CD8-positive, alpha-beta memory T cell (primary cell): ENCODE results near the gene DYNC1I2. TPM values are rescaled to one million over a fixed set of nuclear protein-coding genes. Genes with fewer than 3 reads are reported as not detected.
A peak's percentile ranks its signal among the peaks of the same experiment; 100 is the strongest.
"Not testable (repeated sequence)": the region's sequence is repeated elsewhere in the genome, so short reads cannot be mapped to it uniquely, and the experiment has no call there.

Experiments used
- CTCF ChIA-PET: fragments of 350-600 bp; sonication (Branson Sonifier 250); formaldehyde crosslinking; loops from one replicate; lab custom pipeline; 2021; ENCODE audit warnings: antibody characterized with exemption; lab: Charles Lee
- POLR2A ChIA-PET: fragments of 350-600 bp; sonication (Branson Sonifier 250); formaldehyde crosslinking; loops from one replicate; lab custom pipeline; 2021; ENCODE audit warnings: antibody characterized with exemption; lab: Charles Lee
- DNase-seq, 5 donors: peaks; one replicate each; pipeline versions ENCODE4 v3.0.0 to v3.0.0-alpha.2; 2020 to 2022; ENCODE audit warnings: mixed read lengths in 1 of 5
- H3K27ac ChIP-seq: one replicate; pipeline ENCODE4 v1.7.0; 2013; ENCODE audit warnings: low read depth, mild to moderate bottlenecking, low read length, moderate library complexity
- H3K27me3 ChIP-seq: 2 replicates; pipeline ENCODE4 v1.7.0; 2013; ENCODE audit warnings: low read length, mild to moderate bottlenecking; ENCODE audit not compliant: insufficient read depth, poor library complexity, severe bottlenecking
- H3K36me3 ChIP-seq: 2 replicates; pipeline ENCODE4 v1.7.0; 2013; ENCODE audit warnings: mild to moderate bottlenecking, low read length, moderate library complexity; ENCODE audit not compliant: insufficient read depth
- H3K4me1 ChIP-seq: 2 replicates; pipeline ENCODE4 v1.7.0; 2013; ENCODE audit warnings: mild to moderate bottlenecking, low read length, moderate library complexity; ENCODE audit not compliant: insufficient read depth
- H3K4me3 ChIP-seq: 2 replicates; pipeline ENCODE4 v1.7.0; 2013; ENCODE audit warnings: mild to moderate bottlenecking, low read length
- H3K9me3 ChIP-seq: 2 replicates; pipeline ENCODE4 v1.7.0; 2013; ENCODE audit warnings: mild to moderate bottlenecking, low read length
- H3K27ac Mint-ChIP-seq, 8 donors: one replicate each; pipeline ENCODE4 v1.8.0; 2020 to 2021; ENCODE audit warnings: mixed read lengths in 8 of 8, mild to moderate bottlenecking in 6 of 8, inconsistent platforms in 3 of 8, moderate library complexity in 3 of 8
- H3K27me3 Mint-ChIP-seq, 2 donors: one replicate each; pipeline ENCODE4 v1.8.0; 2020 to 2021; ENCODE audit warnings: mixed read lengths in 2 of 2, mild to moderate bottlenecking in 1 of 2, moderate library complexity in 1 of 2
- H3K36me3 Mint-ChIP-seq, 3 donors: one replicate each; pipeline ENCODE4 v1.8.0; 2020 to 2021; ENCODE audit warnings: mixed read lengths in 3 of 3, inconsistent platforms in 1 of 3, mild to moderate bottlenecking in 1 of 3
- H3K4me1 Mint-ChIP-seq, 3 donors: one replicate each; pipeline ENCODE4 v1.8.0; 2020 to 2021; ENCODE audit warnings: mixed read lengths in 3 of 3, inconsistent platforms in 1 of 3, mild to moderate bottlenecking in 1 of 3
- H3K4me3 Mint-ChIP-seq, 7 donors: one replicate each; pipeline ENCODE4 v1.8.0; 2020 to 2021; ENCODE audit warnings: mixed read lengths in 7 of 7, mild to moderate bottlenecking in 6 of 7, moderate library complexity in 4 of 7, inconsistent platforms in 2 of 7
- H3K9me3 Mint-ChIP-seq, 5 donors: one replicate each; pipeline ENCODE4 v1.8.0; 2020 to 2022; ENCODE audit warnings: mixed read lengths in 5 of 5, mild to moderate bottlenecking in 3 of 5, moderate library complexity in 2 of 5, inconsistent platforms in 1 of 5
- polyA plus RNA-seq: library from polyadenylated mRNA; unstranded; fragments of 300-500 nt; fragmentation: Illumina TruSeq; gene quantifications from one replicate; pipeline ENCODE4 v1.2.3, GENCODE V29; 2021
- total RNA-seq, 2 experiments: library from RNA; stranded (reverse); gene quantifications; one replicate each; pipeline ENCODE4 v1.2.3, GENCODE V29; 2021

DYNC1I2 gene
- total and polyA plus RNA-seq, 3 experiments from 2014 or later = 27.6 to 50.4 (median 48.3) TPM

DNA sequence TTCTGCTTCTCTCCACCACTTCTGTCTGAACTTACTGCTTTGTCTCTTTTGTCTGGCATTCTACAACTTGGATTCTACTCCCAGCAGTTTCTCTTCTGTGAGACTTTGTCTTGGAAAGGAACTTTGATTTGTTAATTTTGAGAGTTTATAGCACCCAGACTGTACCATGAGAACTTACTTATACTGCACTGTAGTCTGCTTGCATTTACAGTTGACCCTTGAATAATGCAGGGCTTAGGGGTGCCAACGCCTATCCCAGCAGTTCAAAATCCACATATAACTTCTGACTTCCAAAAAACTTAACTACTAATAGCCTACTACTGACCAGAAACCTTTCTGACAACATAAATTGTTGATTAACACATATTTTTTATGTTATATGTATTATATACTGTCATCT lies 55.5 kb downstream of the DYNC1I2 start:
- ChIA-PET POLR2A (no interaction called here), CTCF (no interaction called here)
- H3K27ac ChIP-seq = no peak overlapping the region
- H3K36me3 ChIP-seq = peaks cover 13% of the 10 kb centered on the region
- DNase-seq = no peak
- Mint-ChIP-seq H3K4me3 (no peak overlapping the region), H3K27me3 (no peaks in the 10 kb centered on the region), H3K36me3 (peaks cover 30 to 76% (median 30%) of the 10 kb centered on the region in 3 donors), H3K4me1 (peaks cover 2 to 9% (median 8%) of the 10 kb centered on the region in 3 donors), H3K9me3 (no peaks in the 10 kb centered on the region), H3K27ac (no peak overlapping the region)
- H3K9me3 ChIP-seq = no peaks in the 10 kb centered on the region
- no peak overlapping the region for H3K4me3 ChIP-seq
- no peaks in the 10 kb centered on the region for H3K4me1 ChIP-seq
- H3K27me3 ChIP-seq = no peaks in the 10 kb centered on the region

DNA sequence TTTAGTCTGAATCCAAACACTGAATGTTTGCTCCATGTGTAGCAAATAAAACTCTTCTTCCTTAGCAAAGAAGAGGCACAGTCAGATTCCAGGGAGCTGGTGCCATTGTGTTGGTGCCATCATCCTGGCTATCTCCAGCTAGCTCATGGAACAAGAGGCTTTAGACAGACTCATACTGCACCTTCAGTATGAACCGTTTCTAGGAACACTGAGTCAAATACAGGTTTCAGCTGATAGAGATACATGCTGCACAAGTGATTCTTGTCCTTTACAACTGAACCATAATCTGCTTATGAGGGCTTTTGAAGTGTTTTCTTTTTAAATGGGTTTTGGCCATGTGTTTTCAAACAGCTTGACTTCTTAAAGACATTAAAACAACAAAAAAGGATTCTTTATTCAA lies 57.9 kb downstream of the DYNC1I2 start:
- Histone ChIP-seq H3K36me3 (peaks cover 15% of the 10 kb centered on the region), H3K4me3 (no peak overlapping the region), H3K27ac (no peak overlapping the region), H3K9me3 (no peaks in the 10 kb centered on the region), H3K27me3 (no peaks in the 10 kb centered on the region), H3K4me1 (no peaks in the 10 kb centered on the region)
- POLR2A ChIA-PET = no interaction called here
- no peak overlapping the region for H3K27ac Mint-ChIP-seq
- H3K4me1 Mint-ChIP-seq = peaks cover 0 to 9% (median 8%) of the 10 kb centered on the region in 3 donors
- no peak for DNase-seq
- H3K9me3 Mint-ChIP-seq = no peaks in the 10 kb centered on the region
- no peaks in the 10 kb centered on the region for H3K27me3 Mint-ChIP-seq
- CTCF ChIA-PET = no interaction called here
- no peak overlapping the region for H3K4me3 Mint-ChIP-seq
- peaks cover 34 to 82% (median 34%) of the 10 kb centered on the region in 3 donors for H3K36me3 Mint-ChIP-seq

DNA sequence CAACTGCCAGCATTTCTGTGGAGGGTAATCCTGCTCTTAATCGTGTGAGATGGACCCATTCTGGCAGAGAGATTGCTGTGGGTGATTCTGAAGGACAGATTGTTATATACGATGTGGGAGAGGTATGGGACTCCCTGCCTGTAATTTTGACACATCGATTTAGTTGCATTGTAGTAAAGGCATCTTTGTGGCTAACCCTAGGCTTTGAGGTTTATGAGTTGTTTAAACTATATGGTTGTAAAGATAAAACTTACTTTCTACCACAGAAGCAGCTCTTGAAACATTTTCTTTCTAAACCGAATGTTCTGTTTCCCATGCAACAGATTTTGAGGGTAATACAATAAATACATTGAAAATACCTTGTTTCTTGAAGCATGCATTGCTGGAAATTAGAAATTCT lies 58.5 kb downstream of the DYNC1I2 start:
- Histone ChIP-seq H3K4me3 (no peak overlapping the region), H3K4me1 (no peaks in the 10 kb centered on the region), H3K27ac (no peak overlapping the region), H3K9me3 (no peaks in the 10 kb centered on the region), H3K27me3 (no peaks in the 10 kb centered on the region), H3K36me3 (peaks cover 15% of the 10 kb centered on the region)
- ChIA-PET CTCF (no interaction called here), POLR2A (no interaction called here)
- Mint-ChIP-seq H3K9me3 (no peaks in the 10 kb centered on the region), H3K36me3 (peaks cover 31 to 82% (median 36%) of the 10 kb centered on the region in 3 donors), H3K4me1 (peaks cover 0 to 6% (median 5%) of the 10 kb centered on the region in 3 donors), H3K4me3 (no peak overlapping the region), H3K27me3 (no peaks in the 10 kb centered on the region), H3K27ac (peak overlapping the region in 1 of 8 donors; percentile 79)
- no peak for DNase-seq

DNA sequence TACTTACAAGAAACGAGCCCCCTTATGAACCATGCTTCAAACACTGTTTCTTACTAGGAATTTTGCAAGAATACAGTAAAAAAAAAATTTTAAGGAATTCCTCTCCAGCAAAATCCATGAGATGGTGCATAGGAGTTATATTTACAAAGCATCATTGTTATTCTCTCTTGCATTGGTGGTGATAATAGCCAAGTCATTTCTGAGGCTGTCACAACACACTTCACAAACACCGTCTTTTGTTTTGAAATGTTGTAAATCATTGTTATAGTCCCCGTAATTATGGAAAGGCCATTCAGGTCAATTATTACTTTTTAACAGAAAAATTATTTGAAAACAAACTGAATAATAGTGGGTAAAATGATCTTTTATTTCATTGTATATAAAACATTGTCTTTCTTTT lies 60.1 kb downstream of the DYNC1I2 start:
- Mint-ChIP-seq H3K4me1 (peaks cover 0 to 2% (median 0%) of the 10 kb centered on the region in 3 donors), H3K9me3 (no peaks in the 10 kb centered on the region), H3K4me3 (no peak overlapping the region), H3K27ac (no peak overlapping the region), H3K27me3 (no peaks in the 10 kb centered on the region), H3K36me3 (peaks cover 29 to 87% (median 40%) of the 10 kb centered on the region in 3 donors)
- ChIA-PET POLR2A (no interaction called here), CTCF (no interaction called here)
- H3K9me3 ChIP-seq = no peaks in the 10 kb centered on the region
- H3K27me3 ChIP-seq = no peaks in the 10 kb centered on the region
- no peak overlapping the region for H3K4me3 ChIP-seq
- no peaks in the 10 kb centered on the region for H3K4me1 ChIP-seq
- H3K36me3 ChIP-seq = peaks cover 15% of the 10 kb centered on the region
- no peak for DNase-seq
- H3K27ac ChIP-seq = no peak overlapping the region

DNA sequence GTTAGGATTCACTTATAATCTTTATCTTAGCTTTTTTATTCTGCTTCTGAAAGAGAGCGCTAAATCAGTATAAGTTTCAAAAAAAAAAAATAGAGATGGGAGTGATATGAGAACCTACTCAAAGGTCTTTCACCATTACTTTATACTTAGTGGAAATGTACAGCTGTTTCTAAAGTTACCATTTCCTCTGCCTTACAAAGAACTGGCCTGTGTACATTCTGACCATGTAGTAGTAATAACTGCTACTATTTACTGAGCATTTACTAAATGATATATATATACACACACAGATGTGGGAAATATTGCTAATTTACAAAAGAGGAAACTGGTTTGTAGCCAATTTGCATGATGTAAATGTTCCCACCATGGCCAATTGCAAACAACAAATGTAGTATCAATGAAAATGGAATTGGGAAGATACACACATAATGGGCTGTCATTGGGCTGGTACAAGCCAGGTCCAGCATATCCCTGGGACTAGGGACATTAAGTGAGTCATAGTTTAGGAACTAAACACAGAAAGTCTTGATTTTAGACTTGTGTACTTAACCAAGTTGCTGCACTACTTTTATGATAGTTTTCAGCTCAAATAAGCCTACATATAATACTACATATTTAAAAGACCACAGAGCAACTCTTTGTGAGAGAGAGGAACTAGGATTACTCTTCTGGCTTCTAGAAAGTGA lies 67.1 kb downstream of the DYNC1I2 start:
- H3K4me1 Mint-ChIP-seq = no peaks in the 10 kb centered on the region
- H3K36me3 Mint-ChIP-seq = peaks cover 23 to 83% (median 58%) of the 10 kb centered on the region in 3 donors
- H3K4me1 ChIP-seq = no peaks in the 10 kb centered on the region
- DNase-seq = no peak
- H3K4me3 ChIP-seq = no peak overlapping the region
- no peaks in the 10 kb centered on the region for H3K27me3 ChIP-seq
- ChIA-PET CTCF (no interaction called here), POLR2A (no interaction called here)
- no peaks in the 10 kb centered on the region for H3K27me3 Mint-ChIP-seq
- H3K9me3 Mint-ChIP-seq = peaks cover 0 to 17% (median 5%) of the 10 kb centered on the region in 5 donors
- no peaks in the 10 kb centered on the region for H3K36me3 ChIP-seq
- H3K27ac ChIP-seq = no peak overlapping the region
- no peak overlapping the region for H3K27ac Mint-ChIP-seq
- no peak overlapping the region for H3K4me3 Mint-ChIP-seq
- no peaks in the 10 kb centered on the region for H3K9me3 ChIP-seq

DNA sequence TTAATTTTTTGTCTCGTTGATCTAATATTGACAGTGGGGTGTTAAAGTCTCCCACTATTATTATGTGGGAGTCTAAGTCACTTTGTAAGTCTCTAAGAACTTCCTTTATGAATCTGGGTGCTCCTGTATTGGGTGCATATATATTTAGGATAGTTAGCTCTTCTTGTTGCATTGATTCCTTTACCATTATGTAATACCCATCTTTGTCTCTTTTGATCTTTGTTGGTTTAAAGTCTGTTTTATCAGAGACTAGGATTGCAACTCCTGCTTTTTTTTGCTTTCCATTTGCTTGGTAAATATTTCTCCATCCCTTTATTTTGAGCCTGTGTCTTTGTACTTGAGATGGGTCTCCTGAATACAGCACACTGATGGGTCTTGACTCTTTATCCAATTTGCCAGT lies 71.5 kb downstream of the DYNC1I2 start:
- Mint-ChIP-seq H3K9me3 (peaks cover 0 to 20% (median 7%) of the 10 kb centered on the region in 5 donors), H3K36me3 (peaks cover 21 to 77% (median 68%) of the 10 kb centered on the region in 3 donors)

DNA sequence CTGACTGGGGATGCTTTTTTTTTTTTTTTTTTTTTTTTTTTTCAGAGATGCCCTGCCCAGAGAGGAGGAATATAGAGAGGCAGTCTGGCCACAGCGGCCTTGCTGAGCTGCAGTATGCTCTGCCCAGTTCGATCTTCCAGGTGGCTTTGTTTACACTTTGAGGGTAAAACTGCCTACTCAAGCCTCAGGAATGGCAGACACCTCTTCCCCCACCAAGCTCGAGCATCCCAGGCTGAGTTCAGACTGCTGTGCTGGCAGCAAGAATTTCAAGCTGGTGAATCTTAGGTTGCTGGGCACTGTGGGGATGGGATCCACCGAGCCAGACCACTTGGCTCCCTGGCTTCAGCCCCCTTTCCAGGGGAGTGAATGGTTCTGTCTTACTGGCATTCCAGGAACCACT lies 73.9 kb downstream of the DYNC1I2 start:
- H3K27ac Mint-ChIP-seq, H3K27me3 Mint-ChIP-seq, DNase-seq, H3K4me1 Mint-ChIP-seq, CTCF ChIA-PET, H3K9me3 ChIP-seq, H3K36me3 ChIP-seq, H3K27me3 ChIP-seq, H3K4me1 ChIP-seq, POLR2A ChIA-PET, H3K4me3 ChIP-seq, H3K4me3 Mint-ChIP-seq, H3K27ac ChIP-seq: not testable (repeated sequence)
- Mint-ChIP-seq H3K36me3 (peaks cover 16 to 57% (median 47%) of the 10 kb centered on the region in 3 donors), H3K9me3 (peaks cover 0 to 16% (median 4%) of the 10 kb centered on the region in 5 donors)

More for the DNA sequence above, 71.5 kb downstream of the DYNC1I2 start:
- H3K27me3 ChIP-seq, H3K36me3 ChIP-seq, CTCF ChIA-PET, DNase-seq, H3K27me3 Mint-ChIP-seq, H3K9me3 ChIP-seq, H3K4me1 Mint-ChIP-seq, H3K4me3 ChIP-seq, H3K4me1 ChIP-seq, H3K27ac Mint-ChIP-seq, H3K27ac ChIP-seq, POLR2A ChIA-PET, H3K4me3 Mint-ChIP-seq: not testable (repeated sequence)

DNA sequence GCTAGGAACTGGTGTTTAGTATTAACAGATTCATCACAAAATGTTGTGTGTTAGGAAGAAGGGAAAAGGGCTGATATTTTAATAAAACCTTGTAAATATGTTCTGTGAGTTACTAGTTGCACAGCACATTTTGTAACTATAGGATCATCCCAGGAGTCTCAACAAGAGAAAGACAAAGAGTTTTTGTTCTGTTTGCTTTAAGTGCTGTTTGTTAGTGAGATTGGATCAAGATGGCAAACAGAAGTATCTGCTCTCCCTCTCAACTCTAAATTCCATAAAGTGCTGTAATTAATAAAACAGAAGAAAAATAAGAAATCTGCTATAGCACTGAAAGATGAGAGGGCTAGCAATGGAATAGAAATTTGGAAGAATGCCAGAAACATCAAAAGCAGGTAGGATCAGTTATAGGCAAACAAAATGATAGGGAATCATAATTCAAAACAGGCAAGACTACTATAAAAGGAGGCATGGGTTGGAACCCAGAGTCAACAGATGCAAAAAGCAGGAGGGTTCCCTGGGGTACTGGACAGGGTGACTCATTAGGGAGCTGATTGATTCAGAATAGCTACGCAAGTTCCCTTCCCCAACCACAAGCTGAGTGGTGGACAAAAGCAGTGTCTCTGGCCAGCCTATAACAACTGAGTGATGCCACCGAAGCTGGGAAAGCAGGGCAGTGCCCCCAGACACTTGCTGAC lies 75.8 kb downstream of the DYNC1I2 start:
- Histone ChIP-seq H3K27ac (no peak overlapping the region), H3K27me3 (no peaks in the 10 kb centered on the region), H3K9me3 (no peaks in the 10 kb centered on the region), H3K4me1 (no peaks in the 10 kb centered on the region), H3K4me3 (no peak overlapping the region), H3K36me3 (no peaks in the 10 kb centered on the region)
- Mint-ChIP-seq H3K4me1 (no peaks in the 10 kb centered on the region), H3K27ac (no peak overlapping the region), H3K9me3 (peaks cover 0 to 10% (median 3%) of the 10 kb centered on the region in 5 donors), H3K27me3 (peaks cover 0 to 3% of the 10 kb centered on the region in 2 donors), H3K36me3 (peaks cover 17 to 47% (median 30%) of the 10 kb centered on the region in 3 donors), H3K4me3 (no peak overlapping the region)
- DNase-seq = no peak
- POLR2A ChIA-PET = no interaction called here
- CTCF ChIA-PET = no interaction called here
